ENCODE data around the gene COL8A1.

COL8A1 gene

GRCh38 chr3:99666201-99666600, 27.8 kb downstream of the COL8A1 start:
- ChIA-PET POLR2A (no interaction called here), CTCF (no interaction called here)
- TF ChIP-seq HDGF (IDR thresholded peaks at IDR 0.05; ENCODE audit: borderline replicate concordance), result no peak
- no peak for DNase-seq (ENCODE audit: extremely low spot score)

GRCh38 chr3:99668044-99668443, 29.6 kb downstream of the COL8A1 start:
- POLR2A ChIA-PET, result no interaction called here

GRCh38 chr3:99669879-99670555, 31.6 kb downstream of the COL8A1 start:
- ChIA-PET CTCF (no interaction called here), POLR2A (no interaction called here)
- DNase-seq (ENCODE audit: extremely low spot score), result no peak
- TF ChIP-seq SP1 (IDR thresholded peaks at IDR 0.05) (no peak), FOXM1 (IDR thresholded peaks at IDR 0.05; ENCODE audit: borderline replicate concordance) (no peak), SUZ12 (IDR thresholded peaks at IDR 0.05) (no peak), LEF1 (IDR thresholded peaks at IDR 0.05; ENCODE audit: borderline replicate concordance) (no peak), BHLHE40 (IDR thresholded peaks at IDR 0.05; ENCODE audit: borderline replicate concordance) (no peak), NFRKB (IDR thresholded peaks at IDR 0.05) (no peak)

More at GRCh38 chr3:99668044-99668443, 29.6 kb downstream of the COL8A1 start:
- CTCF ChIA-PET, result no interaction called here
- DNase-seq (ENCODE audit: extremely low spot score), result no peak
- no peak for TF ChIP-seq ELF4 (IDR thresholded peaks at IDR 0.05)

- no peak for DNase-seq (ENCODE audit: extremely low spot score)
- POLR2A ChIA-PET, result no interaction called here
- CTCF ChIA-PET, result no interaction called here
These were observed 32.2 kb downstream of the COL8A1 start for GRCh38 chr3:99670556-99670950.

GRCh38 chr3:99674086-99674789, 35.8 kb downstream of the COL8A1 start:
- CTCF ChIA-PET, result no interaction called here
- POLR2A ChIA-PET, result no interaction called here
- TF ChIP-seq LEF1 (IDR thresholded peaks at IDR 0.05; ENCODE audit: borderline replicate concordance) (no peak), BHLHE40 (IDR thresholded peaks at IDR 0.05; ENCODE audit: borderline replicate concordance) (no peak), FOXK2 (IDR thresholded peaks at IDR 0.05) (no peak), PKNOX1 (IDR thresholded peaks at IDR 0.05) (no peak), HDGF (IDR thresholded peaks at IDR 0.05; ENCODE audit: borderline replicate concordance) (no peak), FOXA1 (IDR thresholded peaks at IDR 0.05) (no peak), ELF4 (IDR thresholded peaks at IDR 0.05) (no peak), SUZ12 (IDR thresholded peaks at IDR 0.05) (no peak), NFRKB (IDR thresholded peaks at IDR 0.05) (no peak), FOXM1 (IDR thresholded peaks at IDR 0.05; ENCODE audit: borderline replicate concordance) (no peak), TARDBP (IDR thresholded peaks at IDR 0.05) (no peak), SP1 (IDR thresholded peaks at IDR 0.05) (no peak), CTBP1 (IDR thresholded peaks at IDR 0.05; ENCODE audit: borderline replicate concordance) (no peak), ZNF384 (IDR thresholded peaks at IDR 0.05) (no peak), ARNT (IDR thresholded peaks at IDR 0.05) (no peak), L3MBTL2 (conservative IDR thresholded peaks at IDR 0.05) (no peak)
- DNase-seq (ENCODE audit: extremely low spot score), result no peak

More at GRCh38 chr3:99670556-99670950, 32.2 kb downstream of the COL8A1 start:
- no peak for TF ChIP-seq HDGF (IDR thresholded peaks at IDR 0.05; ENCODE audit: borderline replicate concordance)
- TF ChIP-seq SUZ12 (IDR thresholded peaks at IDR 0.05), result no peak
- no peak for TF ChIP-seq BHLHE40 (IDR thresholded peaks at IDR 0.05; ENCODE audit: borderline replicate concordance)
- TF ChIP-seq PKNOX1 (IDR thresholded peaks at IDR 0.05), result no peak
- TF ChIP-seq FOXA1 (IDR thresholded peaks at IDR 0.05), result no peak
- no peak for TF ChIP-seq NFRKB (IDR thresholded peaks at IDR 0.05)
- no peak for TF ChIP-seq SP1 (IDR thresholded peaks at IDR 0.05)
- no peak for TF ChIP-seq LEF1 (IDR thresholded peaks at IDR 0.05; ENCODE audit: borderline replicate concordance)
- TF ChIP-seq ZNF384 (IDR thresholded peaks at IDR 0.05), result no peak
- no peak for TF ChIP-seq ELF4 (IDR thresholded peaks at IDR 0.05)
- no peak for TF ChIP-seq FOXK2 (IDR thresholded peaks at IDR 0.05)
- no peak for TF ChIP-seq ARNT (IDR thresholded peaks at IDR 0.05)
- TF ChIP-seq L3MBTL2 (conservative IDR thresholded peaks at IDR 0.05), result no peak

GRCh38 chr3:99678023-99678422, 39.6 kb downstream of the COL8A1 start:
- ChIA-PET POLR2A (no interaction called here), CTCF (no interaction called here)
- no peak for DNase-seq (ENCODE audit: extremely low spot score)
- TF ChIP-seq LEF1 (IDR thresholded peaks at IDR 0.05; ENCODE audit: borderline replicate concordance) (no peak), L3MBTL2 (conservative IDR thresholded peaks at IDR 0.05) (no peak), CTBP1 (IDR thresholded peaks at IDR 0.05; ENCODE audit: borderline replicate concordance) (no peak), ARNT (IDR thresholded peaks at IDR 0.05) (no peak), SP1 (IDR thresholded peaks at IDR 0.05) (no peak), ELF4 (IDR thresholded peaks at IDR 0.05) (no peak), FOXK2 (IDR thresholded peaks at IDR 0.05) (no peak), TARDBP (IDR thresholded peaks at IDR 0.05) (no peak), BHLHE40 (IDR thresholded peaks at IDR 0.05; ENCODE audit: borderline replicate concordance) (no peak), PKNOX1 (IDR thresholded peaks at IDR 0.05) (no peak), HDGF (IDR thresholded peaks at IDR 0.05; ENCODE audit: borderline replicate concordance) (no peak), ZNF384 (IDR thresholded peaks at IDR 0.05) (no peak), FOXM1 (IDR thresholded peaks at IDR 0.05; ENCODE audit: borderline replicate concordance) (no peak), FOXA1 (IDR thresholded peaks at IDR 0.05) (no peak), SUZ12 (IDR thresholded peaks at IDR 0.05) (no peak), NFRKB (IDR thresholded peaks at IDR 0.05) (no peak)
